ENCODE results near the gene LTBP1. TPM values are rescaled to one million over a fixed set of nuclear protein-coding genes. Genes with fewer than 3 reads are reported as not detected.
"Not testable (repeated sequence)": the region's sequence is repeated elsewhere in the genome, so short reads cannot be mapped to it uniquely, and the experiment has no call there.

LTBP1 gene
- total RNA-seq, 1 donor from 2014 or later: 0.15 TPM

DNA sequence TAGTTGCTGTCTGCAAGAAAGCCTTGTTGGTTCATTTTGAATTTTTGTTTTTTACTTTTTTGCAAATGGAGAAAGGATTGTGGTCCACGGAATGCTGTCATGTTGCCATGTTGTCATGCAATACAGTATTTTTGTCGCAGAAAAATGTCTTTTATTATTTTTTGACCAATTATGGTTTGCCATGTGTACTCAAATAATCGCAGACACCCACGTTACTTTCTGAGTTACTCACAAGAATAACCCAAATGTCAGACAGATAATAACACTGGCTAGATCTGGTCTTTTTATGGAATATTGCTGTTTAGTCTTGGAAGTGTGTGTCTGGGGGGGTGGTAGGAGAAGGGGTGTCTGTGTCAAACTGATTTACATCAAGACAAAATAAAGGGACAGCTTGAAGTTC lies 188.9 kb downstream of the LTBP1 start:
- intact Hi-C loops (cut with micrococcal nuclease): no loop called here

GRCh38 chr2:33136056-33136455 lies 189.3 kb downstream of the LTBP1 start:
- intact Hi-C loops (cut with micrococcal nuclease): no loop called here

DNA sequence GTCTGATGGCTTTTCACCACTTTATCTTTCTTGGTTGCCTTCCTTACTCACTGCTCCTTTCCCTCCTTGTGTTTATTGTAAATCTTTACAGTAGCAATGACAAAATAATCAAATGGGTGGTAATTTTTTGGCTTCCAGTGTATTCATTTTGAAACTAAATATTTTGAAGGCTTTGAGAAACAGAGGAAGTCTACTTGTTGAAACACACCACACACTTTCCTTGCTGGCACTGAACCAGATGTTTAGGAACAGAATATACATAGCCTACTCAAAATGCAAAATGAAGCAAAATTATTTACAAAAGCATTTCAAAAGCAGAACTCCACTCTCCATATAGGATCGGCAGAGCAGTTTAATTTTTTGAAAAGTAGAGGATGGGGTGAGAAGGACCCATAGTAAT lies 189.8 kb downstream of the LTBP1 start:
- intact Hi-C loops (cut with micrococcal nuclease): no loop called here

GRCh38 chr2:33137331-33137730 lies 190.6 kb downstream of the LTBP1 start:
- intact Hi-C loops (cut with micrococcal nuclease): no loop called here

DNA sequence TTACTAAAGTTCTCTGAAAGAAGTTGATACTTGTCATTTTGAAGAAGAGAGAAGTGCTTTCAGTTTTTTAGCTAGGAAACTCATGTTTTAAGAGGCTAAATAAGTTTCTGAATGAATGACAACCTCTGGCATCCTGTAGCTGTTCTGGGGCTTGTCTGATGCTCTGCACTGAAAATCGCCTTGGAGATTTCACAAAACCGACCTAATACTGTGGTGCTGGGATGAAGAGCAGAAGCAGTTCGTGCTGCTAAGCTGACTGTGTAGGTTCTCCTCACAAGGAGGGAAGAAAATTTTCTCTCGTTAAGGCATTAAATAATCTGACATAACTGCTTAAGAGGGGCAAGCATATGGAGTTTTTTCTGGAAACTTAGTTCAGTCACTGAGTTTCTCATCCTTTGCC lies 193.2 kb downstream of the LTBP1 start:
- intact Hi-C loops (cut with micrococcal nuclease): no loop called here

GRCh38 chr2:33141476-33141875 lies 194.7 kb downstream of the LTBP1 start:
- intact Hi-C loops (cut with micrococcal nuclease): no loop called here

DNA sequence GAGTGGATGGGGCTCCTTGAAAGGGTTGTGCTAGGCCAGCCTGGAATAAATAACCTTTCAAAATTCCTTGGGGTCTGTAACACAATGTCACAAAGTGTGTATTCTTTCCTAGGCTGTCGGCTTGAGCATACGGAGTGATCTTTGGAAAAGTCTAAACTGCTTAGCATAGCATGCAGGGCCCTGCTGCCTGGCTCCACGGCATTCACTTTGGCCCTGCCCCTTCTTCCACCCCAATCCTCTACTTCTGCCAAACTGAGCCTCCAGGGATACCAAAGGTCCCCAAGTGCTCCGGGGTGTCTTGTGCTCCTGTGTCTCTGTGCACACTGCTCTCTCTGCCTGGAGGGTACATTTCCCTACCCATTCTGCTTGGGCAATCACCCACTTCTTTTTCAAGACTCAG lies 196.1 kb downstream of the LTBP1 start:
- intact Hi-C loops (cut with micrococcal nuclease): no loop called here

DNA sequence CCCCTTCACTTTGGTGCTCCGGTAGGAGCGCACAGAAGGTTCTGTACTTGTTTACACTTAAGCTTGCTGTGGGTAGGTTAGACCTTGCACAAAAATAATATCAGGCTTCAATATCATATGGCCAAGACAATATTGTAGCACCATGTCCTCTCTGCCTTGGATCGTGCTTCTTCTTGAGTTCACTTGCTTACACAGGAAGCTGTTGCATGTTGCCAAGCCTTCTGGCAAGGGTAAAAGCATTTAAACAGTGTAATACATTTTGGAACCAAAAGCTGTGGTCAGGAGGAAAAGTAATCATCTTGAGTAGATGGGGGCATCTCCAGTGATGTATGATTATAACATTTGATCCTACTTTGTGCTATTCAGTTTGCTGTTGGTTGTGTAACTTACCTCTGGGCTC lies 197.5 kb downstream of the LTBP1 start:
- intact Hi-C loops (cut with micrococcal nuclease): no loop called here

- intact Hi-C loops (cut with micrococcal nuclease): no loop called here
Observed at GRCh38 chr2:33145459-33145858, 198.7 kb downstream of the LTBP1 start.

GRCh38 chr2:33146102-33146501 lies 199.3 kb downstream of the LTBP1 start:
- intact Hi-C loops (cut with micrococcal nuclease): no loop called here

DNA sequence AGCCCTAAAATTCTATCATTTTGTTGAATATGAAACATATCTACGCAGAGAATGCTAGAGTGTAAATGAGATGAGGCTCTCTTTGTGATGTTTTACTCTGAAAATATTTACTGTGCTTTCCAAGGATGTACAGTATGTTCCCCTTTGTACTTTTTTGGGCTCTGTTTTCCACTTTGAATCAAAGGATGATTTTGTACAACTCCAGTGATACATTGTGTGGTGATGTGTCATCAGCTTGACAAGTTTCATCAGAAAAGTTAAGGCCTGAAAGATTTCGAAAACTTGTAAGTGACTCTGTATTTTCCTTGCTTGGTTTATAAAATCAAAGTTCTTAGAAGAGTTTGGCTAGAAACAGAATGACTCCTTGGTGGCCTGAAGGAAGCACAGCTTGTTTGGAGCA lies 206.3 kb downstream of the LTBP1 start:
- intact Hi-C loops (cut with micrococcal nuclease): no loop called here

DNA sequence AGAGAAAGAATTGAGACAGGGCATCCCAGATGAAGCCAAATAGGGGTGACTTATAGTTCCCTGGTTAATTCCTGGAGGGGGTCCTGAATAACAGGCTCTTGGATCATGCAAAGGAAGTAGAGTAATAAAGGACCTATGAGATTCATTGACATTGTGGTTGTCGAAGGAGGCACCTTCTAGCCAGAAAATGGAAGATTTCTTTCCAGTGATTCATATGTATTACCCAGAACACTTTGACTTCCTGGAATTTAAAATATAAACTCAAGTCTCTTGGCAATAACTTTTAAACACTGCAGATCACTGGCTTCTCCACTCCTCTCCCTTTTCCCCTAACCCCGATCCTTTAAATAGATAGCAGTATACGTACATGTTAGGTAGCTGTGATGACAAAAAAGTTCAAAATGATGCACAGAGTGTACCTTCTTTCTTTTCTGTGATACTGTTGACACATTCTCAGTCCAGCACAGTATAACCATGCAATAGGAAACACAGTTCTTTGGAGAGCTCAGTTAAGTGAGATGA lies 211.8 kb downstream of the LTBP1 start:
- intact Hi-C loops (cut with micrococcal nuclease): no loop called here

GRCh38 chr2:33160191-33160590 lies 213.4 kb downstream of the LTBP1 start:
- intact Hi-C loops (cut with micrococcal nuclease): no loop called here

GRCh38 chr2:33166287-33166881 lies 219.6 kb downstream of the LTBP1 start:
- intact Hi-C loops (cut with micrococcal nuclease): no loop called here

GRCh38 chr2:33167622-33168245 lies 221.0 kb downstream of the LTBP1 start:
- intact Hi-C loops (cut with micrococcal nuclease): no loop called here

- intact Hi-C loops (cut with micrococcal nuclease): no loop called here
Observed at GRCh38 chr2:33168425-33168824, 221.7 kb downstream of the LTBP1 start.

DNA sequence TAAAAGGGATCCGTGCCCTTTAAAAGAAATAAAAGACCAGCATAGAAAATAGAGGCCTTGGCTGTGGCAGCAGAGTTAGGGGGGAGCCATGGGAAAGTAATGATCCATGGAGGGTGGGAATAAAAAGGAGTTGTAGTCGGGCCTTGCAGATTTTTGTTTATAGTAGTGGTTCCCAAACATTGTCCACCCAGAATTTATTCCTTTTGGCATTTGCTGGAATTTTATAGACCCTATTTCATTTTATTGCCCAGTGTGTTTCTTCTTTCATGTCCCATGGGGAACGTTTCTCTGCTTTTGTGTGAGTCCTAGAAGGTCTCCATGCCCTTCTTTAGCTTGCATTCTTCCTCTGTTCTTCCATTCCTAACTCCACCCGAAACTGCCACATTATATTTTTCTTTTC lies 222.2 kb downstream of the LTBP1 start:
- intact Hi-C loops (cut with micrococcal nuclease): no loop called here

GRCh38 chr2:33170251-33170650 lies 223.5 kb downstream of the LTBP1 start:
- intact Hi-C loops (cut with micrococcal nuclease): not testable (repeated sequence)

DNA sequence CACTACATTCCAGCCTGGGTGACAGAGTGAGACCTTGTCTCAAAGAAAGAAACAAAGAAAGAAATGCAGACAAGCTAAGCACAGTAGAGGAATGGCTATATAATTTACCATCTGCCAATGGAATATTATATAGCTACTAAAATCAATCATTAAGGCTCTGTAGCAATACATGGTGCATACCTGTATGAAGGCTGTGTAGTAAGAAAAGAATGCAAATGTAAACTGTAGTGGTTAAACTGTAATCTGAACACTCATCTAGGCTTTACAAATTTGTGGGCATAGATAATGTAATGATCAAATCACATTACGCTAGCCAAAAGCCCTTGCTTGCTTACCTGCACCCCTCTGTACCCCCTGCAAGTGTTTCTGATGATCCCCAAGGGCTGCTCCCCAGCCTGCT lies 230.9 kb downstream of the LTBP1 start:
- intact Hi-C loops (cut with micrococcal nuclease): no loop called here

GRCh38 chr2:33178209-33178608 lies 231.5 kb downstream of the LTBP1 start:
- intact Hi-C loops (cut with micrococcal nuclease): no loop called here

DNA sequence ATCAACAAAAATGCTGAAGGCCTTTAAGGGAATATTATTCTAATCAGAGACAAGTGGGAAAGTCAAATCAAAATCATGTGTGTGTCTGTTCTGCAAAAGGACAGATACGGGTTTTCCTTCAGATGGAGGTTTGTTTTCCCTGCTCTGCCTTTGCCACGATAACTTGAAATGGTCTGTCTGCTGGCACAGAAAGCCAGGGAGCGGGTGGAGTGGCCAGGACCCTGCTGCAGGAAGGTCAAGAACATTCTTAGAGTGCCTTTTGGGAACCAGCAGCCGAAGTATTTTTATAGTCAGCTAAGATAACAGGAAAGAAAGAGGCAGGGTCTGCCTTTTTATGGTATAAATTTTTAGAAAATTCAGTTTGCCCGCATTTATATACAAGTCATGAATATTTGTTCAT lies 234.2 kb downstream of the LTBP1 start:
- intact Hi-C loops (cut with micrococcal nuclease): no loop called here

- intact Hi-C loops (cut with micrococcal nuclease): no loop called here
Observed at GRCh38 chr2:33181466-33181865, 234.7 kb downstream of the LTBP1 start.

DNA sequence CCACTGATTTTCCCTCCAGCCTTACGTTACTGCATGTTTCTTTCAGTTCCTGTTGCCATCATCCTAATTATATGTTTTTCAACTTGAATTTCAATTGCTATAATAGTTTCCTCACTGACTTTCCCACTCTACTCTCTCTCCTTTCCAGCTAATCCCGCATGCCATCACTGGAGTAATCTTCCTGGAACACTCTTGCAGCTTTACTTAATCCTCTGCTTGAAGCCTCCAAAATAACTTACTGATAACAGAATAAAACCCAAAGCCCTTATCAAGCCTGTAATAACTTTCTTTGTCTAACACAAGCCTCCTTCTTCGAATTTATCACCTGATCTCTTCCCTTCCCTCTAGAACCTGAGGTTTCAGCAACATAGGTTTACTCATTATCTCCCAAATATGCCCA lies 237.3 kb downstream of the LTBP1 start:
- intact Hi-C loops (cut with micrococcal nuclease): no loop called here
